WERI-Rb-1 (cell line): ENCODE data around the gene GALT.

Experiments used
- DNase-seq: peaks from one replicate; pipeline ENCODE4 v3.0.0-alpha.2; 2020
- H3K27ac ChIP-seq: fragments of 250-450 bp; sonication (Bioruptor Pico); 2 replicates; pipeline ENCODE4 v1.5.1; 2020; ENCODE audit warnings: mild to moderate bottlenecking, moderate library complexity
- H3K27me3 ChIP-seq: fragments of 250-450 bp; sonication (Bioruptor Pico); 2 replicates; pipeline ENCODE4 v1.5.1; 2021; ENCODE audit warnings: mild to moderate bottlenecking, low read depth, moderate library complexity; ENCODE audit not compliant: insufficient read depth, severe bottlenecking
- H3K36me3 ChIP-seq: fragments of 250-450 bp; sonication (Bioruptor Pico); 2 replicates; pipeline ENCODE4 v1.5.1; 2020; ENCODE audit warnings: mild to moderate bottlenecking, moderate library complexity
- H3K4me3 ChIP-seq: 2 replicates; pipeline ENCODE4 v1.5.1; 2011; ENCODE audit warnings: low read depth, mild to moderate bottlenecking, control low read depth, low read length
- H3K9me3 ChIP-seq: fragments of 250-450 bp; sonication (Bioruptor Pico); 2 replicates; pipeline ENCODE4 v1.5.1; 2021; ENCODE audit warnings: mild to moderate bottlenecking, moderate library complexity; ENCODE audit not compliant: severe bottlenecking
- CTCF ChIP-seq: IDR thresholded peaks from 2 replicates; pipeline ENCODE4 v1.5.1; 2011; ENCODE audit warnings: low read depth, mild to moderate bottlenecking, control low read depth, inconsistent platforms, low read length

Gene GALT

GRCh38 chr9:34646211-34647083 is at the start of gene GALT:
Gene GALT, plus strand, starts transcription at chr9:34646675. Its CDS starts 30 bp downstream, at chr9:34646705.
- peak; percentile 97 for DNase-seq
- peak; percentile 73 for TF ChIP-seq CTCF
- Histone ChIP-seq H3K4me3 (peak within 1 kb of the TSS; percentile 68), H3K27ac (peak within 1 kb of the TSS; percentile 69), H3K9me3 (no peaks in the 10 kb centered on the region), H3K27me3 (no peaks in the 10 kb centered on the region), H3K36me3 (peaks cover 15% of the 10 kb centered on the region)

- no peaks in the 10 kb centered on the region for H3K27me3 ChIP-seq
- H3K36me3 ChIP-seq, result no peaks in the 10 kb centered on the region
- no peak overlapping the region for H3K4me3 ChIP-seq
- no peak for TF ChIP-seq CTCF
- H3K27ac ChIP-seq, result no peak overlapping the region
- DNase-seq, result no peak
- H3K9me3 ChIP-seq, result no peaks in the 10 kb centered on the region
Measured at GRCh38 chr9:34599546-34599945, 46.9 kb upstream of the GALT start.

GRCh38 chr9:34600908-34601307 is 45.6 kb upstream of the GALT start:
- no peak for DNase-seq
- no peak for TF ChIP-seq CTCF
- Histone ChIP-seq H3K4me3 (no peak overlapping the region), H3K27ac (no peak overlapping the region), H3K27me3 (no peaks in the 10 kb centered on the region), H3K36me3 (no peaks in the 10 kb centered on the region), H3K9me3 (no peaks in the 10 kb centered on the region)

- Histone ChIP-seq H3K36me3 (no peaks in the 10 kb centered on the region), H3K4me3 (no peak overlapping the region), H3K27me3 (no peaks in the 10 kb centered on the region), H3K27ac (no peak overlapping the region), H3K9me3 (no peaks in the 10 kb centered on the region)
- DNase-seq, result no peak
- TF ChIP-seq CTCF, result 0 out of 2 replicates have a peak, but pooled peaks have one; percentile 2
Measured at GRCh38 chr9:34601937-34602573, 44.4 kb upstream of the GALT start.

- Histone ChIP-seq H3K27ac (no peak overlapping the region), H3K9me3 (no peaks in the 10 kb centered on the region), H3K27me3 (no peaks in the 10 kb centered on the region), H3K4me3 (no peak overlapping the region), H3K36me3 (no peaks in the 10 kb centered on the region)
- DNase-seq, result peak; percentile 84
- TF ChIP-seq CTCF, result peak; percentile 83
Measured at GRCh38 chr9:34603610-34604231, 42.8 kb upstream of the GALT start.
